NT2/D1 (cell line): ENCODE data around the gene JARID2.

Experiments
- SUZ12 ChIP-seq: IDR thresholded peaks from 2 replicates; pipeline ENCODE4 v1.6.1; 2011; ENCODE audit not compliant: insufficient read length, insufficient read depth; ENCODE audit errors: extremely low read depth
- YY1 ChIP-seq: IDR thresholded peaks from 2 replicates; pipeline ENCODE4 v1.6.1; 2011; ENCODE audit not compliant: insufficient read length, insufficient read depth
- ZNF274 ChIP-seq: IDR thresholded peaks from 2 replicates; pipeline ENCODE4 v1.6.1; 2011; ENCODE audit warnings: mild to moderate bottlenecking, low read depth, low read length

- TF ChIP-seq YY1 (no peak), ZNF274 (no peak), SUZ12 (no peak)
Observed at GRCh38 chr6:15250187-15251168, 4.6 kb downstream of the JARID2 start.
